ENCODE data around the gene FAM20A.
"Not testable (repeated sequence)": the region's sequence is repeated elsewhere in the genome, so short reads cannot be mapped to it uniquely, and the experiment has no call there.

The FAM20A gene

GRCh38 chr17:68505951-68506350 is 95.2 kb downstream of the FAM20A start:
- DNase-seq (ENCODE audit: extremely low read depth in 1 of 2, low read depth in 1 of 2): no peak

- no peak for DNase-seq (ENCODE audit: extremely low read depth in 1 of 2, low read depth in 1 of 2)
Measured at GRCh38 chr17:68501074-68501473, 100.1 kb downstream of the FAM20A start.

- no peak for DNase-seq (ENCODE audit: extremely low read depth in 1 of 2, low read depth in 1 of 2)
Measured at GRCh38 chr17:68499587-68499986, 101.6 kb downstream of the FAM20A start.

- no peak for DNase-seq (ENCODE audit: extremely low read depth in 1 of 2, low read depth in 1 of 2)
Measured at GRCh38 chr17:68498479-68499326, 102.5 kb downstream of the FAM20A start.

GRCh38 chr17:68497885-68498319 is 103.3 kb downstream of the FAM20A start:
- DNase-seq (ENCODE audit: extremely low read depth in 1 of 2, low read depth in 1 of 2): no peak

GRCh38 chr17:68495081-68495480 is 106.1 kb downstream of the FAM20A start:
- DNase-seq (ENCODE audit: extremely low read depth in 1 of 2, low read depth in 1 of 2): no peak

GRCh38 chr17:68492394-68493054 is 108.6 kb downstream of the FAM20A start:
- not testable (repeated sequence) for DNase-seq (ENCODE audit: extremely low read depth in 1 of 2, low read depth in 1 of 2)

- DNase-seq (ENCODE audit: extremely low read depth in 1 of 2, low read depth in 1 of 2): no peak
Measured at GRCh38 chr17:68491381-68492231, 109.6 kb downstream of the FAM20A start.

GRCh38 chr17:68489919-68490318 is 111.2 kb downstream of the FAM20A start:
- DNase-seq (ENCODE audit: extremely low read depth in 1 of 2, low read depth in 1 of 2): no peak
